Effector CD8-positive, alpha-beta T cell (primary cell): ENCODE results near the gene RBBP8NL.

Experiments used
- DNase-seq: peaks from one replicate; lab custom pipeline; 2025; lab: John Stamatoyannopoulos, UW
- total RNA-seq, 4 experiments: gene quantifications; one replicate each; lab custom pipeline; 2026; lab: John Stamatoyannopoulos, UW

The RBBP8NL gene, protein sequence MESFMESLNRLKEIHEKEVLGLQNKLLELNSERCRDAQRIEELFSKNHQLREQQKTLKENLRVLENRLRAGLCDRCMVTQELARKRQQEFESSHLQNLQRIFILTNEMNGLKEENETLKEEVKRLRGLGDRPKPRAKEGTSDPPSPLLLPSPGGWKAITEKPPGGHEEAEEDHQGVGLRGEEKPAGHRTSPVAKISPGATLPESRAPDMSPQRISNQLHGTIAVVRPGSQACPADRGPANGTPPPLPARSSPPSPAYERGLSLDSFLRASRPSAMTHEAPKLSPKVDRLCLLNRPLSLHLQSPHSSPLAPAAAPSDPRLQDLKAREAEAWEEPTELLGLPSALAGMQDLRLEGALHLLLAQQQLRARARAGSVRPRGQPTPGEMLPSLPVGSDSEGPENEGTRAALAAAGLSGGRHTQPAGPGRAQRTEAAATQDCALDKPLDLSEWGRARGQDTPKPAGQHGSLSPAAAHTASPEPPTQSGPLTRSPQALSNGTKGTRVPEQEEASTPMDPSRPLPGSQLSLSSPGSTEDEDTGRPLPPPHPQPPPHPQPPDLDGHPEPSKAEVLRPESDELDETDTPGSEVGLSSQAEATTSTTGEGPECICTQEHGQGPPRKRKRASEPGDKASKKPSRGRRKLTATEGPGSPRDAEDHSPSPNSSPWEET
- 0 reads per million in 4 experiments for total RNA-seq

DNA sequence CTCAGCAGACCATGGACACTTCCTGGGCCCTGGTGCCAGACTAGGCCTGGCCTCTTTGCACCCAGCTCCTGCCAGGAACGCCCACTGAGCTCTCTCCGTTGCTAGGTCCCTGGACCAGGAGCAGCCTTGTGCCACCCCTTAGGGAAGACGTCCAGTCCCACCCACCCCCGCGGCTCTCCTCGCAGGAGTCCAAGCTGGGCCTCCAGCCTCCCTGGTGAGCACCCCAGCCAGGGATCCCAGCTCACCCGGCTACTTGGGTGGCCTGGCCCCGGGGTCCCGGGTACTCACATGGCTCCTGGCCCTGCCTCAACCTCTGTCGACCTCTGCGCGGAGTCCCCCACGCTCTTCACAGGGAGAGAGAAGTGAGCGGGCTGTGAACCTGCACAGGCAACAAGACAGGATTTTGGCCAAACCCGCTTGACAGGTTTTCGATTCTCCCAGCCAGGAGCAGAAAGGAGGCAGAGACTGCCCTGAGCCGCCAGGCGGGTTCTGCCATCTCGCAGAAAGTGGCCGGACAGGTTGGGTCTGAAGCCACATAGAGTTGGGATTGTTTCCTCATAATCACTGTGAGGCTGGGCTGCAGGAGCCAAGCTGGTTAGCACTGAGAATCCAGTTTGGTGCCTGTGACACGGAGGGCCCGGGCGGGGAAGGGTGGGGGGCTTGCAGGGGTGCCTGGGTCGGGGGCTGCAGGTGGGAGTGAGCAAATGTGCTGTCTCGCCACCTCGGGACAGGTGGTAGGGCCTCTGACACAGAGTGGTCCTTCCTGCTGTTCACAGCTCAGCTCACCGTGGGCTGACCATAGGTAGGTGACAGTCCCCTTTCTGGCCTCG is at the start of gene RBBP8NL:
RBBP8NL (minus strand) TSS at position 368 of the 830 bp plus-strand sequence. CDS start 7,892 bp downstream, outside the sequence.
- DNase-seq, result no peak

- DNase-seq, result no peak
Observed at GRCh38 chr20:62476056-62476838, 48.9 kb upstream of the RBBP8NL start.

GRCh38 chr20:62475772-62476055 is 48.4 kb upstream of the RBBP8NL start, which contains the start of gene GATA5:
TSS of gene GATA5 (minus strand) at chr20:62475995. CDS start at chr20:62475521, 474 bp downstream.
- no peak for DNase-seq

DNA sequence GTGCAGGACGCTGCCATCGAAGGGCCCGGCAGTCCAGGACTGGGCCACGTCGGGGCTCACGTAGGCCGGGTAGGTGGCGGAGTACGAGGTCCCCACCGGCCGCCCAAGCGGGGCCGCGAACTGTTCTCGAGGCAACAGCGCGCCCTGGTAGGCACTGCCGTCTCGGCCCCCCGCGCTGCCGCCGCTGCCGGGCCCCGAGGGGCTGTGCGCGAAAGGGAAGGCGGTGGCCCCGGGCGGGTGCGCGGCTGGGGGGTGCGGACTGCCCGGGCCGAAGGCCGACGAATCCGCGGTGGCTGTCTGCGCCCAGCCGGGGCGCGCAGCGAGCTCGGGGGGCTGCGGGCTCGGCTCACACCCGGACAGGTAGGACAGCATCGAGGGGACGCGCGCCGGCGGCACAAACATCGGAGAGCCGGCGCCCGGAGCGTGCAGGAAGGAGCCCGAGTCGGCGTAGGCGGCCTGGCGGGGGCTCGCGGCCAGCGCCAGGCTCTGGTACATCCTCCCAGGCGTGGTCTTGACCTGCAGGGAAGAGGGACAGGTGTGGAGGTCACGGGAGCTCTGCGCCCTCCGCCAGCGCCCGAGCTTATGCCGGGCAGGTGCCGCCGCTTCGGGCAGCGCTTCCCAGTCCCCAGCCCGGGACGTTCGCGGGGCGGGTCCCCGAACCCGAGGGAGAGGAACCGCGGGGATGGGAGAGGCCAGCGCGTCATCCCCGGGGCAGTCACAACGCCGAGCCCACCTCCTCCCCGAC is 47.9 kb upstream of the RBBP8NL start:
- DNase-seq, result no peak

- DNase-seq, result no peak
Observed at GRCh38 chr20:62474604-62475026, 47.3 kb upstream of the RBBP8NL start.

GRCh38 chr20:62473717-62474603 is 46.6 kb upstream of the RBBP8NL start:
- DNase-seq, result no peak

DNA sequence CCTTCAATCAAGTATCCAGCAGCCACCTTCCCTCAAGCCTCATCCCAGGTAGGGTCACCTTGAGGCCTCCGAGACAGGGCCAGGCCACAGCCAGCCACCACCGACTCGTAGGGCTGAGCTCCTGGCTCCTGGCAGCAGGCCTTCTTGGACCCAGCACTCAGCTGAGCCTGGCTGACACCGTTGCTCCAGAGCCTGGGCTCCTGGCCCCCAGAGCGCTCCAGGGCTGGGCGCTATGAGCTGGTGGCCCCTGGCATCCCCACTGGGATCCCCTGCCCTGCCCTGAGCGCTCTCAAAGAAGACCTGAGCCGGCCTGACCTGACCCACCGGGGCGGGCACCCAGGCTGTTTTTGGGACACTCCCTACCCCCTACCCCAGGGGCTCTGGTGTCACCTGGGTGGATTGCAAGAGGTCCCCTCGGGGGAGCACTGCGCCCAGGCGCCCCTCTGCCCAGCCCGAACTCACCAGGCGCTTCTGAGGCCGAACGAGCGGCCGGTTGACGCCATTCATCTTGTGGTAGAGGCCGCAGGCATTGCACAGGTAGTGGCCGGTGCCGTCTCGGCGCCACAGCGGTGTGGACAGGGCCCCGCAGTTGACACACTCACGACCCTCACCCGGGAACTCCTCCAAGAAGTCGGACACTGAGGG is 45.7 kb upstream of the RBBP8NL start:
- no peak for DNase-seq

DNA sequence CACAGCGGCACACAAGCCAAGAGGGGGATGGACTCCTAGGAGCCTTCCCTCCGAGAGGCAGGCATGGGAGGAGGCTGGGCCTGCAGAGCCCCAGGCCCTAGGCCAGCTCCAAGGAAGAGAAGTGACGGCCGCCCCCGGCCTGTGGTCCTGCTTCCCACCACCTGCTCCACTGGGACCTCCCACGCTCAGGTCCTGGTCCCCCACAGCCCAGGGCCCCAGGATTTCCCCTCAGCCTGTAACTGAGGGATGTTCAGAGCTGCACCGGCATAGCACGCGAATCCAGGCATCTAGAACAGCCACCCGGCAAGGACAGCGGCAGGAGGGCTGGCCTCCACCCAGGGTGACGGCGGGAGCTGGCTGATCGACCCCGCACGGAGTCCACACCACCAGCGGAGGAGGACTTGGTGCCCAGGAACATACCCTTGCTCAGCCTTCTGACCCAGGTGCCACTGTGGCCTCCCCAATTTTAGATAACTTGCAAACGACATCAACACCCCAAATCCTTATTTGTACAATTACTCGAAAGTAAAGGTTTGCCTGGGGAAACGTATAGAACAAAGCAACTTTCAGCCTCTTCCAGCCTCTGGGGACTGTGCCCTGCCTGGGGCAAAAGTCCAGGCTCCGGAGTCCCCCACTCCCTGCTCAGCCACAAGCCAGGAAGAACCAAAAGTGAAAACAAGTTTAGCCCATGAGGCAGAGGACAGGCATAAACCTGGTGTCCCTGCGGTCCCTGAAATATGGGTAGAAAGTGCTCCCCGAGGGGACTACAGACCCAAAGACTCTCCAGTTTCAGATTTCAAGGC is 45.0 kb upstream of the RBBP8NL start:
- DNase-seq, result no peak

GRCh38 chr20:62470459-62470858 is 43.1 kb upstream of the RBBP8NL start:
- DNase-seq, result no peak

DNA sequence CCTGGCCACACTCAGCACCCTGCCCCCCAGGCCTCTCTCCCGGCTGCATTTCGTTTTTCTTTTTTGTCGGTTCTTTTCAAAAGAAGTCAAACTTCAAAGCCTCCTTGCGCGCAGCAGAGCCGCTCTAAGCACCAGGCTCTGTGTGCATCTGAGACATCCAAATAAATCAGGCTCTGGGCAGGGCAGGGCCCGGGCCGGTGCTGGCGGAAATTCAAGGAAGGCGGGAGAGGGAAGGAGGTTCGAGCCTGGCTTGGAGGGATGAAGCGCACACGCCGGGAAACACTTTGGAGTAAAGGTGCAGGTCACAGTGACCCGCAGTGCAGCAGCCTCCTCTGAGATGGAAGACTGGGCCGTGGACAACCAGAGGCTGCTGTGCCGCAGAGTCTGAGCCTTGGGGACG is 42.7 kb upstream of the RBBP8NL start:
- no peak for DNase-seq

DNA sequence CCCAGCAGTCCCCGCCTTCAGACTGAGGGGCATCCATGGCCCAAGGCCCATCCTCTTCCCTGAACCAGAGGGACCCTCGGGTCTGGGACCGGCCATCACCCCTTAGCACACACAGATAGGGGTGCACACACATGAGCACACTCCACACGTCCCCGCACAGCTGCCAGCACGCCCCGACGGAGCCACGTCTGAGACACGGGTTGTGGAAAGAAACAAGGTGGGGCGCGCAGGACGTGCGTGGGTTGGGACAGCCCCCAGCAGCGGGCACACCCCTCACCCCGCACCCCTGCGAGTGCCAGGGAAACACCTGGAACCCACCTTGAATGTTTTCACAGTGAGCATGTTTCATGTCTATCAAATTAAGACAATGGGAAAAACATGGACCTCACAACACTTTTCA is 42.0 kb upstream of the RBBP8NL start:
- DNase-seq, result no peak

DNA sequence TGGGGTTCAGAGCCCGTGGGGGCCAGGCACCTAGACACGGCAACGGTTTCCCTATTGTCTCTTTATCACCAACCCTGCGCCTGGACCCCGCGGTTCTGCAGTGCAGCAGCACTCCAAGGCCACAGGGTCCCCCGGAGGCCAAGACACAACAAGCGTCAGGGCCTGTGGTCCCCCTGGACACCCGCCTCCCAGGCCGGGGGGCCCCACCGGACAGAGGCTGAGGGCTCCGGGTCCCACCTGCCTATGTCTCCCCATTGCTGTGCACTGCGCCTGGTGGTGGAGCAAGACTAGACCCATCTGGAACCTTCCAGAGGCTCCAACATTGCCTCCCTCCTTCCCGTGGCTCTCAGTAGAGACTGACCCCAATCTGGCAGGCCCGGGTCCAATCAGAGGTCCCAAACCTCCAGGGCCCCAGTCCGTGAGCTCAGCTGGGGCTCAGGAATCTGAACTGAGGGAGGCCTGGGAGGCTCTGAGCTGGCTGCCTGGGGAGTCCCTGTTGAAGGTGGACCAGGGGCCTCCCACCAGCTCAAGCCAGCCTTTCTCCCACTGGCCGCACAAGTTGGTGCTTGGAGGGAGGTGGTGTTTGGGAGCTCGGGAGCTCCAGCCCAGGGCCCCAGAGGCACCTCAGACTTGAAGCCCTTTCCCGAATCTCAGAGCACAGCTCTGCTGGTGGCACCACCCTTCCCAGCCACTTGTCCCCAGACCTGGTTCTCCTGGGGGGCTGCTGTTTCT is 39.6 kb upstream of the RBBP8NL start:
- DNase-seq, result no peak

GRCh38 chr20:62466072-62466760 is 38.9 kb upstream of the RBBP8NL start:
- DNase-seq, result no peak

- DNase-seq, result no peak
Observed at GRCh38 chr20:62464990-62465389, 37.7 kb upstream of the RBBP8NL start.

DNA sequence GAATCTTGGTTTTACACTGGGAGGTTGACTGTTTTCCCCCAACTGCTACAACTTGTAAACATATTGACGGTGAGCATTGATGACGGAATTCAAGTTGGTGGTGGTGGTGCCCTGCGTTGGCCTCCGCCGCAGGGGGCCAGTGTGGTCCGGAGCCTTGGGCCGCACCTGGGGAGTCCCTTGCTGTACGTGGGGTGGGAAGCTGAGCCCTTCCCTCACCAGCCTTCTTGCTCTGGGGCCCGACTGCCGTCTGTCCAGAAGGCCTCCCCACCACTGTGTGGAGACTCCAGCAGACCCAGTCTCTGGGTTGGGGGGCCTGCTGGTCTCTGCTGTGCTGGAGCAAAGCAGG is 37.1 kb upstream of the RBBP8NL start:
- DNase-seq, result no peak

DNA sequence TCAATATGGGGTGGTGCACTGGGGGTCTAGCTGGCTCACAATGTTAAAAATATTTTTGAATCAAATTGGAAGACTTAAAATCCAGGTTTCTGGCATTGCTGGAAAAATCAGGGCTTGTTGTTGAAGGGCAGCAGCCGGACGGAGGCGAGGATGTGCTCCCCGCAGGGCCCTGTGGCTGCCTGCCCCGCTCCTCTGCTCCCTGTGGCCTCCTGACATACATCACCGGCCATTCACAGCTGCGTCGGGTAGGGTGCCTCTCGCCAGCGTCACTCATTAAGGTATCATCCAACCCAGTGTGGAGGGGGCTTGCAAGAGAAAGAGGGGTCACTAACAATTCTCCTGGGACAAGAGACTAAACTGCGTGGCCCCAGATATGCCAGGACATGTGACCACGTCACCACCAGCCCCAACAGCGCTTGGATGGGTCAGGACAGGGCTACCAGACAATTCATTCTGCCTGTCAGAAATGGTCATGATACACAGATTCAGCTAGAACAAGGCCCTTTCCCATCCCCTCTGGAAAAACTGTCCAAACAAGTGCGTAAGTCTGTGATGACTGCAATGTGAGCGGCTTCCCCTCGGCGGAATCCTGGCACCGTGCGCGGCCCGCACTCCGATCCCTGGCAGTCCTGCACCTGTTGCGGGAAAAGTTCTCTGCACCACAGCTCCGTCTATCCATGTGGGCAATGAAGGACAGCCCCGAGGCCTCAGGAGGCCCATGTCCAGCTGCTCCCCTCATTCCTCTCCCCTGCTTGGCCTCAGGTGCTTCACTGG is 36.5 kb upstream of the RBBP8NL start:
- DNase-seq, result no peak
